ENCODE results near the gene VSIG2.

DNA sequence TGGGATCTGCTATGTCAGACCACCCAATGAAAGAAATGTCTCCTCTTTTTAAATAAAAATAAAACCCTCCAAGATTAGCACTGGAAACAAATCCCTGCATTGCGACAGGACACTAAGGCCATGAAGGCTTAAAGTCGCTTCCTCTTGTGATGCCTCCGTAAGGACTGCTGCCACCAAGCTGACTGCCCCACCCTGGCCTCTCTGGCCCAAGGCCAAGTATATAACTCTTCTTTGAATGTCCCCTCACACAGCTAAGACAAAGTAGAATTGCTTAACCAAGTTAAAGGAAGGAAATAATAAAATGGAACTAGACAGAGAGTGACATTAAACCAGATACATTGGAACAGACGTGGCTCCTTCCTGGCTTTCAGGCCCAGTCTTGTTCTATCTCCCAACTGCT, 19.8 kb downstream of the VSIG2 start:
- TF ChIP-seq, protein P1, sequence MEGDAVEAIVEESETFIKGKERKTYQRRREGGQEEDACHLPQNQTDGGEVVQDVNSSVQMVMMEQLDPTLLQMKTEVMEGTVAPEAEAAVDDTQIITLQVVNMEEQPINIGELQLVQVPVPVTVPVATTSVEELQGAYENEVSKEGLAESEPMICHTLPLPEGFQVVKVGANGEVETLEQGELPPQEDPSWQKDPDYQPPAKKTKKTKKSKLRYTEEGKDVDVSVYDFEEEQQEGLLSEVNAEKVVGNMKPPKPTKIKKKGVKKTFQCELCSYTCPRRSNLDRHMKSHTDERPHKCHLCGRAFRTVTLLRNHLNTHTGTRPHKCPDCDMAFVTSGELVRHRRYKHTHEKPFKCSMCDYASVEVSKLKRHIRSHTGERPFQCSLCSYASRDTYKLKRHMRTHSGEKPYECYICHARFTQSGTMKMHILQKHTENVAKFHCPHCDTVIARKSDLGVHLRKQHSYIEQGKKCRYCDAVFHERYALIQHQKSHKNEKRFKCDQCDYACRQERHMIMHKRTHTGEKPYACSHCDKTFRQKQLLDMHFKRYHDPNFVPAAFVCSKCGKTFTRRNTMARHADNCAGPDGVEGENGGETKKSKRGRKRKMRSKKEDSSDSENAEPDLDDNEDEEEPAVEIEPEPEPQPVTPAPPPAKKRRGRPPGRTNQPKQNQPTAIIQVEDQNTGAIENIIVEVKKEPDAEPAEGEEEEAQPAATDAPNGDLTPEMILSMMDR (IDR thresholded peaks at IDR 0.05; ENCODE audit: borderline replicate concordance, extremely low read depth, low read length, poor library complexity, severe bottlenecking): no peak
- TF ChIP-seq EZH2 (IDR thresholded peaks at IDR 0.05; ENCODE audit: borderline replicate concordance, low read depth, low read length, severe bottlenecking): no peak

Measured in DND-41 (cell line).